Liver (tissue), 3 donors: ENCODE data around the gene KLF2.

ENCODE experiments used
- CTCF ChIP-seq: fragments of 150-350 bp; IDR thresholded peaks from 2 replicates; pipeline ENCODE4 v1.5.1; 2017; ENCODE audit warnings: improper control_type of control experiment, low read depth, low read length; ENCODE audit not compliant: missing input control
- EGR1 ChIP-seq, 2 donors: IDR thresholded peaks; 2 replicates each; pipeline ENCODE4 v1.6.1; 2016 to 2018; ENCODE audit warnings: antibody characterized with exemption in 2 of 2, low read depth in 2 of 2
- JUND ChIP-seq, 2 donors: IDR thresholded peaks; 2 replicates each; pipeline ENCODE4 v1.6.1; 2016; ENCODE audit warnings: antibody characterized with exemption in 2 of 2
- MAX ChIP-seq: IDR thresholded peaks from 2 replicates; pipeline ENCODE4 v1.6.1; 2016; ENCODE audit warnings: antibody characterized with exemption
- REST ChIP-seq: IDR thresholded peaks from 2 replicates; pipeline ENCODE4 v1.6.1; 2016; ENCODE audit warnings: antibody characterized with exemption, mild to moderate bottlenecking
- RXRA ChIP-seq, 2 donors: IDR thresholded peaks; 2 replicates each; pipeline ENCODE4 v1.6.1; 2017 to 2018; ENCODE audit warnings: antibody characterized with exemption in 2 of 2, mild to moderate bottlenecking in 1 of 2
- SP1 ChIP-seq: IDR thresholded peaks from 2 replicates; pipeline ENCODE4 v1.6.1; 2018; ENCODE audit warnings: antibody characterized with exemption, mild to moderate bottlenecking
- TAF1 ChIP-seq: conservative IDR thresholded peaks from 2 replicates; pipeline ENCODE4 v1.6.1; 2016; ENCODE audit warnings: antibody characterized with exemption, mild to moderate bottlenecking
- donor health status: healthy.
- donor health status: healthy.

- TF ChIP-seq CTCF (no peak), MAX (no peak), JUND (IDR thresholded peaks at IDR 0.05) (no peak), RXRA (IDR thresholded peaks at IDR 0.05) (no peak), EGR1 (IDR thresholded peaks at IDR 0.05; ENCODE audit: low read depth in 2 of 2) (no peak), SP1 (no peak), TAF1 (no peak), REST (no peak)
Measured at GRCh38 chr19:16368385-16369305, 44.0 kb downstream of the KLF2 start.
